DLD1 (cell line): ENCODE results near the gene DNAI7.

Source experiments
- in situ Hi-C: cut with HindIII; loops from 2 replicates; pipeline ENCODE4 v1.10.0; 2017; ENCODE audit warnings: low sequenced_read_pairs

DNAI7 gene

GRCh38 chr12:25186038-25186787 is 8.7 kb downstream of the DNAI7 start:
- in situ Hi-C loops: no loop called here

DNA sequence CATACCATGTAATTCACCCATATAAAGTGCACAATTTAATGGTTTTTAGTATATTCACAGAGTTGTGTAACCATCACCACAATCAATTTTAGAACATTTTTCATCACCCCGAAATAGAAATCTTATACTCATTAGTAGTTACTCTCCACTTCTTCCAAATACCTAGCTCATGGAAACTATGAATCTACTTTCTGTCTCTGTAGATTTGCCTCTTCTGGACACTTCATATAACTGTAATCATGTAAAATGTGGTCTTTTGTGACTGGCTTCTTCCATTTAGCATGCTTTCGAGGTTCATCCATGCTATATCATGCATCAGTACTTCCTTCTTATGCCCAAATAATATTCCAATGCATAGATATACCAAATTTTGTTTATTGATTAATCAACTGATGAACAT is 10.8 kb downstream of the DNAI7 start:
- in situ Hi-C loops: no loop called here

GRCh38 chr12:25182765-25183164 is 12.2 kb downstream of the DNAI7 start:
- in situ Hi-C loops: no loop called here

GRCh38 chr12:25162866-25163265 is 32.1 kb downstream of the DNAI7 start:
- in situ Hi-C loops: no loop called here

DNA sequence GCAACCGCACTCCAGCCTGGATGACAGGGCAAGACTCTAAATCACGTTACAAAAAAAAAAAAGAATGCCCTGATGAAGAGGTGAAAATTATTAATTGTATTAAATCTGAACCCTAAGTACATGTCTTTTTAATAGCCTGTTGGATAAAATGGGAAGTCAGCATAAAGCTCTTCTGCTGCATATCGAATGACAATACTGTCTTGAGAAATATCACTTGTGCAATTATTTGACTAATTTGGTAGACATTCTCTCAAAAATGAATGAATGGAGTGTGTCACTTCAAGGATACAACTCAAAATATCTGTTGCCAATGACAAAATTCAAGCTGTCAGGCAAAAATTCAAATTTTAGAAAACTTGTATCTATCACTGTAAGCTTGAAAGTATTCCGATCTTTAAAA is 38.9 kb downstream of the DNAI7 start:
- in situ Hi-C loops: no loop called here

DNA sequence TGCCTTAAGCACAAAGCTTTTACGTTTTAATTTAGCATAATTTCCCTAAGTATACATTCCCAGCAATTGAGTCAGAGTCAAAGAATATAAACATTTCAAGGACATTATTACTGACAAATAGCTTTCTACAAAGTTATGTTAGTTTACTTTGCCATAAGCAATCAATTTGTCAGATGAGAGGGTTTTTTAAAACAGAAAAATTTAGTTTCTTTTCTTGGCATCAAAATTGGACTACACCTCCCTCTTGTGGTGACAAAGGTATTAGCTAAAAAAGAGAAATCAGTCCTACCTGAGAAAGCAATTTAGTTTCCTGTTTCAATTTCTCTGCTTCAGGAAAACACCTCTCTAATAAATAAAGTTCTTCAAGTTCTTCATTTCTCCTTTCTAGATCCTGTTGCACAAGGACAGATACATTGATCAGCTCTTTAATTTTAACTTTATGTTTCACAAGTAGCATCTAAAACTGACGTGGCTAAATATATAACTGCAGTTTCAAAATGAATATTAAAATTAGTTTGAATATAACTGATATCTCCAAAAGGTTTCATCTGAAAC is 39.9 kb downstream of the DNAI7 start:
- in situ Hi-C loops: no loop called here

DNA sequence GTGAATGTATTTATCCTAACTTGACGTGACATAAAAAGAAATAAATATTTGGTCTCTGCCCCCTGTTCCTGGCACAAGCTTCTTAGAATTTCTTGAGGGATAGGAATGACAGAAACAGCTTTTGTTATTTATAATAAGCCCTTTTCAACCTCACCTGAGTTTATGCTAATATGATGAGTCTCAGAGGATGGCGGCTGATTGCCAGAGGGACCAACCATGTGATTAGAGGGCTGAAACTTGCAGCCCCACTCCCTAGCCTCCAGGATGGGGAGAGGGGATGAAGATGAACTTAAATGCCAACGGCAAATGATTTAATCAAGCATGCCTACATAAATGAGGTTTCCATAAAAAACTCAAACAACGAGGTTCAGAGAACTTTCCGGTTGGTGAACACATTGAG is 42.9 kb downstream of the DNAI7 start:
- in situ Hi-C loops: loop anchor here (5.0 kb wide), 1 partner anchor 200 kb away; no protein-coding TSS in a partner anchor

- in situ Hi-C loops: loop anchor here (5.0 kb wide), 1 partner anchor 199 kb away; no protein-coding TSS in a partner anchor
Measured at GRCh38 chr12:25151476-25151875, 43.5 kb downstream of the DNAI7 start.

- in situ Hi-C loops: no loop called here
Measured at GRCh38 chr12:25146686-25147085, 48.3 kb downstream of the DNAI7 start.

DNA sequence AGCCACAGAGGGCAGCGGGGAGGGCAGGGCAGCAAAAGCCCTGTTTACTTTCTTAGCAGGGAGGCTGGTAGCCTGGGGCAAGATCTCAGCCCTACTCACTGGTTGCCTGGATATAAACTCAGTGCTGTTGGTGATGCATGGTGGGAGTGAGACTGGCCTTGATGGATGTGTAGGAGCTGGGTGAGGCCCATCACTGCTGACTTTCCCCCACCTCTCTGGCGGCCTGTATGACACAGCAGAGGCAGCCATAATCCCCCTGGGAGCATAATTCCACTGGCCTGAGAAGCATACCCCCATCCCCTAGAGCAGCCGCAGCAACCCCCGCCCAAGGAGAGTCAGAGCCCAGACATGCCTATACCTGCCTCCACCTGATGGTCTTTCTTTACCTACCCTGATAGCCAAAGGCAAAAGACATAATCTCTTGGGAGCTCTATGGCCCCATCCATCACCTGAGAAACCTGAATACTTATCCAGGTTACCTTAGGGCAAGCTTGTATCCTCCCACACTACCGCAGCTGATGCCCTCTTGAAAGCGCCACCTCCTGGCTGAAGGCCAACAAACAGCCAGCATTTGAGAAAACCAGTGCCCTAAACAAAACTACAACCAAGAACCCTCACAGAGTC is 59.3 kb downstream of the DNAI7 start:
- in situ Hi-C loops: no loop called here

- in situ Hi-C loops: no loop called here
Measured at GRCh38 chr12:25131270-25131669, 63.7 kb downstream of the DNAI7 start.

- in situ Hi-C loops: no loop called here
Measured at GRCh38 chr12:25130741-25131188, 64.2 kb downstream of the DNAI7 start.

DNA sequence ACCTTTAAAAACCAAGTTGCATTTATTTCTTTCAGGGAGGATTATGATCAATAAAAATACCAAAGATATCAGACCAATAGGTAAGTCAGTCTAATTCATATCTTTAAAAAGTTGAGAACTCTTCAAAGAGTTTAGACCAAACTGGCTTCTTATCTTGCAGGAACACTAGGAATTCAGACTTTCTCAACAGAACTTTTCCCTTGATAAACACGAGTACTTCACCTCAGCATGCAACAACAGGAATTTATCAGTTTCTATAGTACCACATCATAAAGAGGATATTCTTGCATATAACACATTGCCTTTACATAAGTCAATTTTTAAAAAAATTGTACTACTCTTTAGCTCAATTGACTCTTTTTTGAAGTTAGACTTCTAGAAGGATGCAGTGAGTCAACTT is 68.2 kb downstream of the DNAI7 start:
- in situ Hi-C loops: no loop called here

- in situ Hi-C loops: no loop called here
Measured at GRCh38 chr12:25126101-25126500, 68.9 kb downstream of the DNAI7 start.

- in situ Hi-C loops: no loop called here
Measured at GRCh38 chr12:25124493-25124892, 70.5 kb downstream of the DNAI7 start.

GRCh38 chr12:25123126-25123525 is 71.8 kb downstream of the DNAI7 start:
- in situ Hi-C loops: no loop called here

DNA sequence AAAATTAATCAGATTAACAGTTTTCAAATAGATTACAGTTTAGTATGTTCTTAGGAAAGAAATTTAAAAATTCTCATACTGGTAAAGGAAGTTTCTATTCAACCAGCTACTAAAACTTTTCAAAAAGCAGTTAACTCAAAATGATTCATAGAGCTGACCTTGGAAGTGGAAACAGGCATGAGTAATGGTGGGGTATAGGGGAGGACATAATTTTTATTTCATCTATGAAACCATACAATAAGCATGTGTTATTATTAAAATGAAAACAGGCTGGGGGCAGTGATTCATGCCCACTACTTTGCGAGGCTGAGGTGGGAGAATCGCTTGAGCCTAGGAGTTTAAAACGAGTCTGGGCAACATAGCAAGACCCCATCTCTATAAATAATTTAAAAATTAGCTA is 73.0 kb downstream of the DNAI7 start:
- in situ Hi-C loops: no loop called here

- in situ Hi-C loops: no loop called here
Measured at GRCh38 chr12:25121110-25121509, 73.8 kb downstream of the DNAI7 start.

GRCh38 chr12:25119020-25119419 is 75.9 kb downstream of the DNAI7 start:
- in situ Hi-C loops: no loop called here

DNA sequence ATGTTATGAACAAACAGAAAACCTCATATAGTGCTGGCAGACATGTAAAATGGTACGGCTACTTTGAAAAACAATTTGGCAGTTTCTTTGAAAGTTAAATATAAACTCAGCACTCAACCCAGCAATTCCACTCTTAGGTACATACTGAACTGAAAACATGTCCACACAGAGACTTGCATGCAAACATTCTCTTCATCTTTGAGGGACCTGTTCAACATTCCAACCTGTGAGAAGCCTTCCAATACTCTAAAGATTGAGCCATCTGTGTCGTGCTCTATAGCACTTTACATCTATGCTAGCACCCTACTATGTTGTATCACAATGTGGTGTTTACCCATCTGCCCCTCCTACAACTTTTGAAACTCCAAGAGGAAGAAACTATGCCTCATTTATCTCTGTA is 79.3 kb downstream of the DNAI7 start:
- in situ Hi-C loops: no loop called here

GRCh38 chr12:25113651-25114050 is 81.3 kb downstream of the DNAI7 start:
- in situ Hi-C loops: no loop called here

- in situ Hi-C loops: no loop called here
Measured at GRCh38 chr12:25110260-25110659, 84.7 kb downstream of the DNAI7 start.
